OCI-LY7 (cell line): ENCODE measurements around the gene PUM1.

Experiments
- CTCF ChIP-seq: fragments of 200-600 bp; sonication (generic); conservative IDR thresholded peaks from 2 replicates; pipeline ENCODE4 v1.5.1; 2014; ENCODE audit warnings: mild to moderate bottlenecking, antibody characterized with exemption, low read length, moderate library complexity, mixed read lengths
- EZH2phosphoT487 ChIP-seq: fragments of 200-600 bp; sonication (generic); IDR thresholded peaks from 2 replicates; pipeline ENCODE4 v1.6.1; 2018; ENCODE audit warnings: low read depth, borderline replicate concordance, mild to moderate bottlenecking, mixed run types, antibody characterized with exemption, low read length, moderate library complexity, mixed read lengths

GRCh38 chr1:30964706-30965105 is 100.8 kb downstream of the PUM1 start:
- TF ChIP-seq CTCF = no peak
- no peak for TF ChIP-seq EZH2phosphoT487
